Esophagus mucosa (tissue), 1 donor: Measurements from ENCODE around the gene RPL41. TPM values are rescaled to one million over a fixed set of nuclear protein-coding genes. Genes with fewer than 3 reads are reported as not detected.

Experiments used
- ATAC-seq: fragments of 200-7000 bp; cut with Tn5 transposase; one replicate; pipeline ENCODE4 v1.9.1; 2020
- total RNA-seq: library from RNA; stranded (reverse); gene quantifications from one replicate; pipeline ENCODE4 v1.2.4, GENCODE V29; 2023
- donor health status: DM: yes; HTN: yes; CAD: no.

RPL41 gene
- total RNA-seq, 1 donor from 2014 or later = 4,992 TPM

- ATAC-seq = peak; percentile 95
These were observed 11.6 kb downstream of the RPL41 start, which contains the start of gene ESYT1 for GRCh38 chr12:56127888-56128669. Gene ESYT1 (plus strand): TSS chr12:56128267. CDS start chr12:56128320, 53 bp downstream.

- ATAC-seq = peak; percentile 12
These were observed 12.3 kb downstream of the RPL41 start for GRCh38 chr12:56128670-56129205.

GRCh38 chr12:56129206-56129941 is 12.9 kb downstream of the RPL41 start:
- ATAC-seq = peak; percentile 9

DNA sequence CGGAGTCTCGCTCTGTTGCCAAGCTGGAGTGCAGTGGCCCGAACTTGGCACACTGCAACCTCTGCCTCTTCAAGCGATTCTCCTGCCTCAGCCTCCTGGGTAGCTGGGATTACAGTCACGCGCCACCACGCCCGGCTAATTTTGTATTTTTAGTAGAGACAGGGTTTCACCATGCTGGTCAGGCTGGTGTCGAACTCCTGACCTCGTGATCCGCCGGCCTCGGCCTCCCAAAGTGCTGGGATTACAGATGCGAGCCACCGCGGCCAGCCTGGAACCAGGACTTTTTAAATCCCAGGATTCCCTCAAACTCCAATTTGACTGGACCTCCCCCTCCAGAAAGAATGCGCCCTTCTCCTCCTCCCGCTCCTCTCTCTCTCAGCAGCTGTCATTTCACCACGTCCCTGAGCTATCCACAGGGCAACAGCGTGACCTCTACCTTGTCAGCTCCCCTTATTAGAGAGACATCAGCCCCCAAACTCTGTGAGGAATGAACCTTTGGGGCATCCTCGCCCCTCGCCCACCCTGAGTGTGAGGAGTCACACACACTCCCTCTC is 13.6 kb downstream of the RPL41 start:
- no peak for ATAC-seq

GRCh38 chr12:56130876-56131275 is 14.4 kb downstream of the RPL41 start:
- no peak for ATAC-seq

GRCh38 chr12:56134897-56135296 is 18.5 kb downstream of the RPL41 start:
- no peak for ATAC-seq

DNA sequence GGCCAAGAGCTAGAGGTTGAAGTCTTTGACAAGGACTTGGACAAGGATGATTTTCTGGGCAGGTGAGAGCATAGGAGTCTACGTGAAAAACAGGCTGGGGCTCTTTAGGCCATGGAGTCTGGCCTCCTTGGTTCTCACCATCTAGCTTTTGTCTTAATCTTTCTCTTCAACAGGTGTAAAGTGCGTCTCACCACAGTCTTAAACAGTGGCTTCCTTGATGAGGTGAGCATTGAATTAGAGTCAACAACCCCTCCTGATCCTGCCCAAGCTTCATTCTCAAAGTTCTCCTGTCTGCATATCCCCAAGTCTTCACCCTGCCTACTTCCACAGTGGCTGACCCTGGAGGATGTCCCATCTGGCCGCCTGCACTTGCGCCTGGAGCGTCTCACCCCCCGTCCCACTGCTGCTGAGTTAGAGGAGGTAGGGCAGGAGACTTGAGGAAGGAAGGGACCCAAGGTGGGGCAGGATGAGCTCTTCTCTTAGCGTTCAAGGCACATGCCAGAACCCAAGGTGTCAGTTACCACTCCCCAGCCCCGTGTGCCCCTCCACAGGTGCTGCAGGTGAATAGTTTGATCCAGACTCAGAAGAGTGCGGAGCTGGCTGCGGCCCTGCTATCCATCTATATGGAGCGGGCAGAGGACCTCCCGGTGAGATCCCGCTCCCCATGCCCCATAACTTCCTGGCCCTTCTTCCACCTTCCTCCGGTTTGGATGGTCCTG is 21.6 kb downstream of the RPL41 start:
- ATAC-seq = no peak

GRCh38 chr12:56141946-56142784 is 25.7 kb downstream of the RPL41 start:
- ATAC-seq = no peak

DNA sequence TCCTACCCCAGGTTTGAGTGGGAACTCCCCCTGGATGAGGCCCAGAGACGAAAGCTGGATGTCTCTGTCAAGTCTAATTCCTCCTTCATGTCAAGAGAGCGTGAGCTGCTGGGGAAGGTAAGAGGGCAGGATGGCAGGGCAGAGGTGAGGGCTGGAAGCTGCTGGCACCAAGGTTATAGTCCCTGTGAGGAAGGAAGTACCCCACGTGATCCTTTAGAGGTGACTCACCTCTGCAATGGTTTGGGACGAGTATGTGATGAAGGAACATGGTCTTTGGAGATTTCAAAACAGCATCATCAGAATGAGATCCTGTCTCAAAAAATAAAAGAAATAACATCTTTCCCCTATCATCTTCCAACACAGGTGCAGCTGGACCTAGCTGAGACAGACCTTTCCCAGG is 26.8 kb downstream of the RPL41 start:
- ATAC-seq = peak; percentile 45

DNA sequence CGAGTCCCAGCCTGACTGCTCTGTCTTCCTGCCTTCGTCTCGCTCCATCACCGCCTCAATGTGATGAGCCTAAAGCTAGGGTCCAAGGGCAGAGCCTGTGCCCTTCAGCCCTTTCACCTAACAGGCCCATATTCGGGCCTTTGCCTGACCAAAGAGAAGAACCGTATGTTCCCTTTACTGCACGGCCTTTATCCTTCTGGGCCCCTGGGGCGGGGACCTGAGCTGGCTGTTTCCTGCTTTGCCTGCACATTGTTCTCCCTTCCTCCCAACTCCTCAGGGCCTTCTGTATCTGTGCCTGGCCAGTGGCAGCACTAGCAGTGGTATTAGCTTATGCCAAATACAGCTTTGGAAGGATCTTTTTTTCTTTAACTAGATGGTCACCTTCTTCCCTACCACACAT is 27.4 kb downstream of the RPL41 start:
- ATAC-seq = peak; percentile 33

- ATAC-seq = no peak
These were observed 28.8 kb downstream of the RPL41 start for GRCh38 chr12:56145217-56145616.

DNA sequence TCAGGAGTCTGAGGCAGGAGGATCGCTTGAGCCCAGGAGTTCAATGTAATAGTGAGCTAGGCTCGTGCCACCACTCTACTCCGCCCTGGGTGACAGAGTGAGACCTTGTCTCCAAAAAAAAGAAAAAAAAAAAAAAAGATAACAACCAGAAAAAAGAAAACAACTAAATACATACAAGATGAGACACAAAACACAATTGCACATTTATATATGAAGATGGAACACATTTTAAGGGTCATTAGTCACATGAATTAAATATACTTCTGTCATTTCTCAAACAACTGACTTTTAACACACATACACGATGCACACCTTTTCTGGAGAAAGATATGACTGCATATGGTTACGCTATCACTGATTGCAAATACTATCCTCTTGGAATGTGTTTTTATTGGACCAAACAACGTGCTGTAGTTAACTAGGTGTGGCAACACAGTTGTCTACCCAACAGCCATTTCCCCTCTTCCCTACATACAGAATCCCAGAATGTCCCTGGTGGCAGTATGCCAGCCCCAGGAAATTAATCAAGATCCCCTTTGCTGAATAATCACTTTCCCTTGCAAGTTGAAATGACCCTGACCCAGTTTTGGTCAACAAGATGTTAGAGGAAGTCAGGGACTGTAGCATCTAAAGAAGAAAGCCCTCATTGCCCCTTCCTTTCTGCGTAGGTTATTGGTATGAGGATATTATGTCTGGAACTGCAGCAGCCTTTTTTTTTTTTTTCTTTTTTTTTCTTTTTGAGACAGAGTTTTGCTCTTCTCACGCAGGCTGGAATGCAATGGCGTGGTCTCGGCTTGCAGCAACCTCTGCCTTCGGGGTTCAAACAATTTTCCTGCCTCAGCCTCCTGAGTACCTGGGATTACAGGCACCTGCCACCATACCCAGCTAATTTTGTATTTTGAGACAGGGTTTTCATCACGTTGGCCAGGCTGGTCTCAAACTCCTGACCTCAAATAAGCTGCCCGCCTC is 30.3 kb downstream of the RPL41 start:
- no peak for ATAC-seq

GRCh38 chr12:56150563-56150962 is 34.1 kb downstream of the RPL41 start:
- no peak for ATAC-seq

DNA sequence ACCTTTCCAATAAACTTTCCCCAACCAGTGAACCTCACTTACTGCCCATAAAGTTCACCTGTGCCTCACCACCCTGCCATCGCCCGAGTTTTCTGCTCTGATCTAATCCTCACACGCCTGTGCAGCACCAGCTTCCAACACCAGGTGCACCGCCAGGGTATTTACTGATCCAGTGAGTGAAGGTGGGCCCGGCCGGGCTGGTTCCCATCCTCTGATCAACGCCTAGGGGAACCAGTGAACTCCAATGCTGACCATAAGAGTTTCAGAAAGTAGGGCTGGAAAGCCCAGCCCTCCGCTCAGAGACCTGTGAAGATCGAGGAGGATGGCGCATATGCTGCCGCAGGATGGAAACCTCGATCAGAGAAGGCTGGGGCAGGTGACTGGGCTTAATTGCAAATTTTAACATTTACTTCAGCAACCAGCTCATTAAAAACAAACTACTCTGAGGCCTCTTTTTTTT is 35.3 kb downstream of the RPL41 start:
- ATAC-seq = peak; percentile 73

- peak; percentile 92 for ATAC-seq
These were observed 35.8 kb downstream of the RPL41 start, which contains the start of gene MYL6B for GRCh38 chr12:56152132-56152755. Gene MYL6B (plus strand): TSS chr12:56152587. CDS start chr12:56153919, 1,332 bp downstream.

DNA sequence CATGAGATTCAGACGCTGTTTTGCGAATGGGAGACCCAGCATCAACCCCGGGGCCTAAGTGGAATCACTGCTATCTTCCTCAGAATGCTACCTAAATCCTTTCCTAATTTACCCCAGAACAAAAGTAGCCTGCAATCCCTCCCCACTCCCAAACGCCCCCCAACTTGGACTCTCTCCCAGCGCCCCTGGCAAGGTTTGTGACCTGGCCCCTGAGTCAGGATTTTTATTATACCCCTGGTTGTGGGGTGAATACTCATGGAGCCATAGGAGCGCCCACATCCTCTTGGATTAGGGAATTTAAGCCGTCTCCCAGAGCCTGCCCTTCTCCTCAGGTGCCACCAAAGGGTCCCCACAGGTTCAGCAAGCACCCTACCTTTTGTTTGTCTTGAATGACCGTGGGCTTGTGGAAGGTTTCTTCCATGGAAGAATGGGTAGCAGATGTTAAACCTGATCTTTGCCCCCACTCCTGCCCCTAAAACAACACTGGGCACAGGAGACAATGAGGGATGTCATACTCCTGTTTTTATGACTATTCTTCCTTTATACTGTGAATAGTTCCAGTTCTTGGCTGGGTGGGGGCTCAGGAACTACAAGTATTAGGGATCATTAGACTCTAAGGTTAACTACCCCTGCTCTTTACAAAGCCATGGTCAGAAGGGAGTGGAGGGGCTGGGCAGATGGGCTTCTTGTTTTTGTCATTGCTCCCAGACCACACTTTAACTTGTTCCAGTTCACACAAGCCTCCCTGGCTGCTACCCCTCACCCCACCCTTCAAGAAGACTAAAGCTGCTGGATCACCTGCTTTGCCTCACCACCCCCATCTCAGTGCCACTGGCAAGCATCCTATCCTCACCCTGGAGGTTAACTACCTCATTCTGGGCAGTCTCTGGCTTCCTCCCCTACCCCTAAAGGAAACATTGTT is 36.6 kb downstream of the RPL41 start:
- ATAC-seq = no peak

GRCh38 chr12:56153678-56154065 is 37.2 kb downstream of the RPL41 start:
- no peak for ATAC-seq

DNA sequence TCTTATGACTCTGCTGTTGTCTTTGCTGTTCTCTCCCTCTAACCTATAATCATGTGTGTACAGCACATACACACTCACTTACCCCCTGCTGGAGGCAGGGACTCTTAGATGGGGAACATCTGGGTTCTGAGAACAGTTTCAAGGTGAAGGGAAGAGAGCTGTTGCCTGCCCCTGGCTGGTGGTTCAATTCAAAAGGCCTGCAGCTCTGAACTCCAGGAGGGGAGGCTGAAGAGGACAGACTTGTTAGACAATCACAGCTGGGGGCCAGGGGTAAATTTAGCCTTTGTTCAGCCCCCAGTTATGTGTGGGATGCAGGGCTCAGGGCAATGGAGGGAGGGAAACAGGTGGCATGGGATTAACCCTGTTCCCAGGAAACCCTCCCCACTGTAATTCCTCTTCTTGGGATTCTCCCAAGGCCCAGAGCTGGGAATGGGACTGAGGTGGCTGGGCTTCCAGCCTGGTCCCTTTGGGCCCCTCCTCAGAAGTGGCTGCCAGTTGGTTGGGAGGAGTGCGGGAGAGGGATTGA is 37.9 kb downstream of the RPL41 start:
- no peak for ATAC-seq
